Psoas muscle (tissue), 8 donors: Measurements from ENCODE around the gene SNRNP25. TPM values are rescaled to one million over a fixed set of nuclear protein-coding genes. Genes with fewer than 3 reads are reported as not detected.

Experiments
- ATAC-seq, 4 donors: fragments of 200-7000 bp; cut with Tn5 transposase; one replicate each; pipeline ENCODE4 v1.9.1; 2020; ENCODE audit warnings: moderate library complexity in 3 of 4, mild to moderate bottlenecking in 2 of 4
- DNase-seq, 2 donors: peaks; one replicate each; pipeline ENCODE4 v3.0.0-alpha.2; 2020
- H3K27ac ChIP-seq: fragments of 200-600 bp; one replicate; pipeline ENCODE4 v1.8.0; 2022
- H3K27me3 ChIP-seq, 3 donors: fragments of 200-600 bp in 1 of 3; one replicate each; pipeline versions ENCODE4 v1.6.1 to v1.8.0; 2013 to 2022; ENCODE audit warnings: low read length in 2 of 3, mild to moderate bottlenecking in 2 of 3, moderate library complexity in 1 of 3; ENCODE audit not compliant: insufficient read depth in 3 of 3
- H3K36me3 ChIP-seq, 2 donors: fragments of 200-600 bp in 1 of 2; one replicate each; pipeline versions ENCODE4 v1.6.1 to v1.8.0; 2013 to 2022; ENCODE audit warnings: low read depth in 1 of 2, mild to moderate bottlenecking in 1 of 2, moderate library complexity in 1 of 2; ENCODE audit not compliant: insufficient read depth in 1 of 2
- H3K4me1 ChIP-seq: fragments of 200-600 bp; one replicate; pipeline ENCODE4 v1.8.0; 2022
- H3K4me3 ChIP-seq: fragments of 200-600 bp; one replicate; pipeline ENCODE4 v1.8.0; 2022; ENCODE audit warnings: mild to moderate bottlenecking
- H3K9me3 ChIP-seq: fragments of 200-600 bp; one replicate; pipeline ENCODE4 v1.8.0; 2022
- WGBS, 3 donors: extraction: QIAGEN DNeasy Blood & Tissue Kit; methylation state at CpG; one replicate each; pipeline versions ENCODE4 v1.1.6 to v1.1.7; 2013; 5-methylcytosine and 5-hydroxymethylcytosine counted together
- intact Hi-C, 2 donors: fragments of 100-400 bp; cut with DNase I; formaldehyde crosslinking; loops; one replicate each; pipeline versions ENCODE4 v1.11.0 to v1.14.2; 2022
- polyA plus RNA-seq, 3 donors: library from polyadenylated mRNA; stranded (reverse); fragments of 200-250 nt; gene quantifications; one replicate each; pipeline ENCODE4 v1.2.3, GENCODE V29; 2013
- total RNA-seq, 4 donors: library from RNA; stranded (reverse); fragmentation: NEBNext Ultra II Directional in 2 of 4; extraction: Animal tissue kit (Norgen Biotek cat#: 25700) in 2 of 4; gene quantifications; one replicate each; pipeline versions ENCODE4 v1.2.1 to v1.2.4, GENCODE V29; 2021 to 2023
- TF ChIP-seq, protein P1 (sequence below): fragments of 200-600 bp; IDR thresholded peaks from one replicate; pipeline ENCODE4 v1.8.0; 2022; ENCODE audit warnings: antibody characterized with exemption
- donor health status: healthy with polysubstance abuse.
- donor health status: DM: no; HTN: no; CAD: no; lungs with moderate emphysema.
- donor health status: Bipolar disorder and iron deficiency.
- donor health status: healthy.
- donor health status: DM: yes; HTN: yes; CAD: no.
- donor health status: DM: no; HTN: no; CAD: no.
- donor health status: DM: no; HTN: no; CAD: no.
- donor health status: DM: yes; HTN: yes; CAD: no.

Gene SNRNP25
- total and polyA plus RNA-seq, 7 donors: 40.0 to 82.2 (median 62.0) TPM

DNA sequence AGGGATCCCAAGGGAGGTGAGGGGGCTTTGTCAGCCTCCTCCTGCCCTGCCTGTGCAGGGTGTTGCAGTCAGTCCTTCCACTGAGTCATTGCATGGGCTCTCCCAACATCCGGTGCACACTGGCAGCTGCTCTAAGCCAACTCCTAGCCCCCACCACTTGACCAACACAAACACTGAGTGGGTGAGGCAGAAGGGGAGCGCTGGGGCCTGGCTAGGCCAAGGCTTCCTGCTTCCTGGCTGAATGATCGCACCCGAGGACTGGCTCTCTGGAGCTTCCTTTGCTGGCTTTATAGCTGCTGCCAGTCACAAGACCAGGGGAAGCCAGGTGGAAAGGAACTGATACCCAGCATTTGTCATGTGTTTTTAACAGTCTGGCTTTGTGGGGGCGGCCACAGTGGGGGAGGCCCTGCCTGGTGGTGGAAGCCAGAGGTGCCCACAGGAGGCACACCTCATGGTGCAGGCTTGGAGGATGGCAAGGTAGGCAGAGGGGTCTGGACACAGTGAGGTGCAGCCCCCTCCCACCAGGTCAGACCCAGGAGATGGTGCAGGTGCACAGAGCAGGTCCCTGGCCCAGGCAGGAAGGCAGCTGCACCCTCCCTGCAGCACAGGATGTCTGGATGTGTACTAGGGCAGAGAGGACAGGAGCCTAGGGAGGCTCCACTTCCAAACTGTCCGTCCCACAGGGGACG, 31.2 kb downstream of the SNRNP25 start:
- ATAC-seq: peak; percentile 74 to 87 (median 78)
- 28 to 37% (median 28%) methylated on average over 7 of the region's 7 CpGs for WGBS, 3 donors

DNA sequence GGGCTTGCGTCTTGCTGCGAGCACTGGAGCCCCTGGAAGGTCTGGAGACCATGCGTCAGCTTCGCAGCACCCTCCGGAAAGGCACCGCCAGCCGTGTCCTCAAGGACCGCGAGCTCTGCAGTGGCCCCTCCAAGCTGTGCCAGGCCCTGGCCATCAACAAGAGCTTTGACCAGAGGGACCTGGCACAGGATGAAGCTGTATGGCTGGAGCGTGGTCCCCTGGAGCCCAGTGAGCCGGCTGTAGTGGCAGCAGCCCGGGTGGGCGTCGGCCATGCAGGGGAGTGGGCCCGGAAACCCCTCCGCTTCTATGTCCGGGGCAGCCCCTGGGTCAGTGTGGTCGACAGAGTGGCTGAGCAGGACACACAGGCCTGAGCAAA, 31.8 kb downstream of the SNRNP25 start:
- peaks cover 0 to 78% of the 10 kb centered on the region in 2 donors for H3K36me3 ChIP-seq
- H3K27ac ChIP-seq: peak overlapping the region; percentile 75
- H3K4me1 ChIP-seq: peaks cover 21% of the 10 kb centered on the region
- no peaks in the 10 kb centered on the region for H3K9me3 ChIP-seq
- ATAC-seq (peak in 2 of 4 donors; percentile 5 to 6), DNase-seq (peak in 1 of 2 donors; percentile 49)
- no peak overlapping the region for H3K4me3 ChIP-seq
- 72 to 80% (median 75%) methylated on average over 18 of the region's 18 CpGs for WGBS, 3 donors
- intact Hi-C loops: no loop called here
- H3K27me3 ChIP-seq: no peaks in the 10 kb centered on the region
- TF ChIP-seq, protein P1, sequence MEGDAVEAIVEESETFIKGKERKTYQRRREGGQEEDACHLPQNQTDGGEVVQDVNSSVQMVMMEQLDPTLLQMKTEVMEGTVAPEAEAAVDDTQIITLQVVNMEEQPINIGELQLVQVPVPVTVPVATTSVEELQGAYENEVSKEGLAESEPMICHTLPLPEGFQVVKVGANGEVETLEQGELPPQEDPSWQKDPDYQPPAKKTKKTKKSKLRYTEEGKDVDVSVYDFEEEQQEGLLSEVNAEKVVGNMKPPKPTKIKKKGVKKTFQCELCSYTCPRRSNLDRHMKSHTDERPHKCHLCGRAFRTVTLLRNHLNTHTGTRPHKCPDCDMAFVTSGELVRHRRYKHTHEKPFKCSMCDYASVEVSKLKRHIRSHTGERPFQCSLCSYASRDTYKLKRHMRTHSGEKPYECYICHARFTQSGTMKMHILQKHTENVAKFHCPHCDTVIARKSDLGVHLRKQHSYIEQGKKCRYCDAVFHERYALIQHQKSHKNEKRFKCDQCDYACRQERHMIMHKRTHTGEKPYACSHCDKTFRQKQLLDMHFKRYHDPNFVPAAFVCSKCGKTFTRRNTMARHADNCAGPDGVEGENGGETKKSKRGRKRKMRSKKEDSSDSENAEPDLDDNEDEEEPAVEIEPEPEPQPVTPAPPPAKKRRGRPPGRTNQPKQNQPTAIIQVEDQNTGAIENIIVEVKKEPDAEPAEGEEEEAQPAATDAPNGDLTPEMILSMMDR: no peak

More for the DNA sequence above, 31.2 kb downstream of the SNRNP25 start:
- peaks cover 0 to 78% of the 10 kb centered on the region in 2 donors for H3K36me3 ChIP-seq
- no peaks in the 10 kb centered on the region for H3K9me3 ChIP-seq
- no peaks in the 10 kb centered on the region for H3K27me3 ChIP-seq
- H3K27ac ChIP-seq: peak overlapping the region; percentile 75
- H3K4me1 ChIP-seq: peaks cover 23% of the 10 kb centered on the region
- peak; percentile 80 for DNase-seq
- H3K4me3 ChIP-seq: no peak overlapping the region
- intact Hi-C loops: no loop called here
- TF ChIP-seq, protein P1: no peak

DNA sequence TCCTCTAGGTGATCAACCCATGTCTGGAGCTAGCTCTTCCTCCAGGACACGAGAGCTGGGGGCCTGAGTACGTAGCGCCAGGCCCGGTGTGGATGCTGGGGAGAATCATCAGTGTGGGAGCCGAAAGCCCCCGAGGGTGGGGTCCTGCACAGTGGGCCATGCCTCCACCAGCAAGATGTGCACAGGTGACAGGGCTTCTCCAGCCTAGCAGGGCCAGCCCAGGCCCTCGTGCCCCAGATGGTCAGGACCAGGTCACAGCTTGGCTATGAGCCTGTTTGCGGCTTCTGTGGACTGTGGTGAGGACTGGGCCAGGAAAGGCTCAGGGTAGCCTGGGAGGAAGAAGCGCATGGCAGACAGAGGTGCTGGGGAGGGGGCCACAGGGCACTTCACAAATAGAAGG, 32.2 kb downstream of the SNRNP25 start:
- TF ChIP-seq, protein P1: no peak
- Histone ChIP-seq H3K27me3 (no peaks in the 10 kb centered on the region), H3K27ac (peak overlapping the region; percentile 75), H3K4me3 (no peak overlapping the region), H3K36me3 (peaks cover 0 to 78% of the 10 kb centered on the region in 2 donors), H3K4me1 (peaks cover 21% of the 10 kb centered on the region), H3K9me3 (no peaks in the 10 kb centered on the region)
- no peak for DNase-seq
- WGBS, 3 donors: 72 to 78% (median 74%) methylated on average over 9 of the region's 9 CpGs
- peak in 1 of 4 donors; percentile 37 for ATAC-seq
- intact Hi-C loops: no loop called here

DNA sequence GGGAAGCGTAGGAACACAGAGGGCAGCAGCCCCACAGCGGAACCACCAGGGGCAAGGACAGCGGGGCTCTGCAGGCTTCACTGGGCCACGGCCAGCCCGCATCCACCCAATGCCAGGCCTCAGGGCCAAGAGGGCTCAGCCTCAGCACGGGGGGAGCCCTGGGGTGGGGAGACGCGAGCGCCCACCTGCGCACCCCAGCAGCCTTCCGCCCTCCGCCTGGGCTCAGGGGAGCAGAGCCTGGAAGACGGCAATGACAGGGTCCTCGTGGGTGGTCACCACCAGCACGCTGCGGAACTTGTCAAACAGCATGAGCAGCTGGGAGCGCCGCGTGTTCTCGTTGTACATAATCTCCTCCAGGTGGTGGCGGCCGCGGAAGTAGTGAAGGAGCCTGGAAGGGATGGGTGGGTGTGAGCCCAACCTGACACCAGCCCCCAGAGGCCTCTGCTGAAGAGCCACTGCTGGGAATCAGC, 32.9 kb downstream of the SNRNP25 start:
- no peak for DNase-seq
- Histone ChIP-seq H3K4me3 (no peak overlapping the region), H3K4me1 (peaks cover 21% of the 10 kb centered on the region), H3K27me3 (no peaks in the 10 kb centered on the region), H3K9me3 (no peaks in the 10 kb centered on the region), H3K27ac (peak overlapping the region; percentile 75), H3K36me3 (peaks cover 0 to 74% of the 10 kb centered on the region in 2 donors)
- no peak for ATAC-seq
- TF ChIP-seq, protein P1: no peak
- intact Hi-C loops: no loop called here
- 72 to 75% (median 75%) methylated on average over 19 to 23 of the region's 23 CpGs for WGBS, 3 donors
